Stimulated activated CD8-positive, alpha-beta memory T cell treated with anti-CD3 and anti-CD28 coated beads, Interleukin-15, amount 100 ng/mL, for 1 hour (primary cell): ENCODE data around the gene SUGP1.
"Not testable (repeated sequence)": the region's sequence is repeated elsewhere in the genome, so short reads cannot be mapped to it uniquely, and the experiment has no call there.

Experiments
- DNase-seq: peaks from one replicate; pipeline ENCODE4 v3.0.0-alpha.2; 2020; ENCODE audit warnings: low read depth

SUGP1 gene

GRCh38 chr19:19320361-19321140 is at the start of gene SUGP1, which contains the start of gene MAU2:
TSS of gene SUGP1 (minus strand) at chr19:19320509. CDS start at chr19:19320496, 13 bp downstream.
TSS of gene MAU2 (plus strand) at chr19:19320829. CDS start at chr19:19320860, 31 bp downstream.
- peak; percentile 70 for DNase-seq

GRCh38 chr19:19368087-19368486 is 47.8 kb upstream of the SUGP1 start:
- DNase-seq = no peak

GRCh38 chr19:19366434-19367396 is 46.4 kb upstream of the SUGP1 start:
- DNase-seq = peak; percentile 30

GRCh38 chr19:19362075-19362474 is 41.8 kb upstream of the SUGP1 start:
- no peak for DNase-seq

- DNase-seq = peak; percentile 43
Measured at GRCh38 chr19:19361075-19361594, 40.8 kb upstream of the SUGP1 start.

GRCh38 chr19:19356901-19357566 is 36.7 kb upstream of the SUGP1 start:
- no peak for DNase-seq

- no peak for DNase-seq
Measured at GRCh38 chr19:19356500-19356899, 36.2 kb upstream of the SUGP1 start.

- DNase-seq = no peak
Measured at GRCh38 chr19:19355606-19356139, 35.4 kb upstream of the SUGP1 start.

GRCh38 chr19:19354932-19355331 is 34.6 kb upstream of the SUGP1 start:
- no peak for DNase-seq

- no peak for DNase-seq
Measured at GRCh38 chr19:19354007-19354406, 33.7 kb upstream of the SUGP1 start.

- no peak for DNase-seq
Measured at GRCh38 chr19:19352823-19353222, 32.5 kb upstream of the SUGP1 start.

GRCh38 chr19:19350756-19351155 is 30.4 kb upstream of the SUGP1 start:
- DNase-seq = not testable (repeated sequence)

GRCh38 chr19:19349365-19349764 is 29.1 kb upstream of the SUGP1 start:
- DNase-seq = no peak

GRCh38 chr19:19348266-19348665 is 28.0 kb upstream of the SUGP1 start:
- no peak for DNase-seq

GRCh38 chr19:19347401-19348110 is 27.2 kb upstream of the SUGP1 start:
- no peak for DNase-seq

GRCh38 chr19:19345970-19346369 is 25.7 kb upstream of the SUGP1 start:
- DNase-seq = no peak

- DNase-seq = no peak
Measured at GRCh38 chr19:19345232-19345631, 24.9 kb upstream of the SUGP1 start.

GRCh38 chr19:19343762-19344161 is 23.5 kb upstream of the SUGP1 start:
- no peak for DNase-seq

GRCh38 chr19:19343016-19343362 is 22.7 kb upstream of the SUGP1 start:
- DNase-seq = no peak

- no peak for DNase-seq
Measured at GRCh38 chr19:19342086-19343015, 22.0 kb upstream of the SUGP1 start.
